GM23338 (cell line): ENCODE data around the gene CENPO. TPM values are rescaled to one million over a fixed set of nuclear protein-coding genes. Genes with fewer than 3 reads are reported as not detected.

ENCODE experiments used
- ATAC-seq: fragments of 200-7000 bp; cut with Tn5 transposase; 3 replicates; pipeline ENCODE4 v1.9.1; 2020
- DNase-seq: peaks from one replicate; pipeline ENCODE4 v3.0.0-alpha.2; 2015; ENCODE audit warnings: low spot score
- H2AFZ ChIP-seq: fragments of 200-600 bp; sonication (generic); 2 replicates; pipeline ENCODE4 v1.8.0; 2016; ENCODE audit warnings: antibody characterized with exemption, mild to moderate bottlenecking, moderate library complexity
- H3F3A ChIP-seq: fragments of 200-600 bp; sonication (generic); replicated peaks from 2 replicates; pipeline ENCODE4 v1.8.0; 2017; ENCODE audit warnings: antibody characterized with exemption, mixed run types, low read depth
- H3K27ac ChIP-seq: fragments of 200-600 bp; sonication (generic); 2 replicates; pipeline ENCODE4 v1.6.1; 2016; ENCODE audit warnings: low read depth
- H3K27me3 ChIP-seq: fragments of 200-600 bp; sonication (generic); 2 replicates; pipeline ENCODE4 v1.8.0; 2016; ENCODE audit warnings: mild to moderate bottlenecking, mixed run types, moderate library complexity; ENCODE audit not compliant: insufficient read depth
- H3K36me3 ChIP-seq: fragments of 200-600 bp; sonication (generic); 2 replicates; pipeline ENCODE4 v1.8.0; 2016; ENCODE audit warnings: mild to moderate bottlenecking; ENCODE audit not compliant: insufficient read depth
- H3K4me1 ChIP-seq: fragments of 200-600 bp; sonication (generic); 2 replicates; pipeline ENCODE4 v1.8.0; 2016; ENCODE audit warnings: mild to moderate bottlenecking, moderate library complexity; ENCODE audit not compliant: insufficient read depth
- H3K4me2 ChIP-seq: fragments of 200-600 bp; sonication (generic); 2 replicates; pipeline ENCODE4 v1.7.1; 2017; ENCODE audit warnings: mixed run types
- H3K4me3 ChIP-seq: fragments of 200-600 bp; sonication (generic); 2 replicates; pipeline ENCODE4 v1.6.1; 2016; ENCODE audit warnings: mixed run types
- H3K79me2 ChIP-seq: fragments of 200-600 bp; sonication (generic); replicated peaks from 2 replicates; pipeline ENCODE4 v1.8.0; 2017; ENCODE audit warnings: mild to moderate bottlenecking; ENCODE audit not compliant: insufficient read depth
- H3K9me2 ChIP-seq: fragments of 200-600 bp; sonication (generic); 2 replicates; pipeline ENCODE4 v1.8.0; 2017; ENCODE audit not compliant: insufficient read depth
- H4K20me1 ChIP-seq: fragments of 200-600 bp; sonication (generic); replicated peaks from 2 replicates; pipeline ENCODE4 v1.8.0; 2017; ENCODE audit warnings: mild to moderate bottlenecking; ENCODE audit not compliant: insufficient read depth
- H3K27ac Mint-ChIP-seq: 2 replicates; pipeline ENCODE4 v1.8.0; 2020; ENCODE audit warnings: inconsistent platforms, mild to moderate bottlenecking, moderate library complexity, mixed read lengths
- H3K27me3 Mint-ChIP-seq: 3 replicates; pipeline ENCODE4 v1.8.0; 2022; ENCODE audit warnings: low read depth, mild to moderate bottlenecking, moderate library complexity, mixed read lengths, inconsistent platforms; ENCODE audit not compliant: insufficient read depth, poor library complexity
- H3K36me3 Mint-ChIP-seq: 3 replicates; pipeline ENCODE4 v1.8.0; 2021; ENCODE audit warnings: low read depth, mild to moderate bottlenecking, inconsistent platforms, moderate library complexity, mixed read lengths
- H3K4me1 Mint-ChIP-seq: 3 replicates; pipeline ENCODE4 v1.8.0; 2020; ENCODE audit warnings: mild to moderate bottlenecking, inconsistent platforms, mixed read lengths
- H3K4me3 Mint-ChIP-seq: 3 replicates; pipeline ENCODE4 v1.8.0; 2021; ENCODE audit warnings: moderate library complexity, mild to moderate bottlenecking, inconsistent platforms, mixed read lengths
- H3K9me3 Mint-ChIP-seq: 3 replicates; pipeline ENCODE4 v1.8.0; 2020; ENCODE audit warnings: moderate library complexity, mild to moderate bottlenecking, inconsistent platforms, mixed read lengths
- CREB1 ChIP-seq: fragments of 250-450 bp; sonication (Bioruptor Pico); IDR thresholded peaks from 2 replicates; pipeline ENCODE4 v1.5.0; 2020; ENCODE audit warnings: low read depth, mild to moderate bottlenecking, moderate library complexity
- CTCF ChIP-seq, 2 experiments: fragments of 200-600 bp in 1 of 2; sonication (generic) in 1 of 2; conservative IDR thresholded peaks; 2 replicates each; pipeline versions ENCODE4 v1.5.1 to v1.6.1; 2016 to 2017; ENCODE audit warnings: antibody characterized with exemption in 2 of 2, low read depth in 2 of 2, mild to moderate bottlenecking in 2 of 2, moderate library complexity in 1 of 2
- ETS1 ChIP-seq: IDR thresholded peaks from 2 replicates; pipeline ENCODE4 v1.6.1; 2016; ENCODE audit warnings: antibody characterized with exemption
- EZH2phosphoT487 ChIP-seq: fragments of 200-600 bp; sonication (generic); IDR thresholded peaks from one replicate; pipeline ENCODE4 v1.8.1; 2018; ENCODE audit warnings: antibody characterized with exemption; ENCODE audit not compliant: unreplicated experiment
- NANOG ChIP-seq: IDR thresholded peaks from 2 replicates; pipeline ENCODE4 v1.6.1; 2016; ENCODE audit warnings: antibody characterized with exemption, borderline replicate concordance
- POLR2AphosphoS5 ChIP-seq: IDR thresholded peaks from 2 replicates; pipeline ENCODE4 v1.6.1; 2016; ENCODE audit warnings: antibody characterized with exemption, low read depth
- REST ChIP-seq: IDR thresholded peaks from one replicate; pipeline ENCODE4 v1.6.1; 2018; ENCODE audit warnings: antibody characterized with exemption; ENCODE audit not compliant: unreplicated experiment
- STAT1 ChIP-seq: IDR thresholded peaks from one replicate; pipeline ENCODE4 v1.6.1; 2016; ENCODE audit warnings: antibody characterized with exemption; ENCODE audit not compliant: unreplicated experiment
- ZNF114 ChIP-seq: fragments of 250-450 bp; sonication (Bioruptor Pico); IDR thresholded peaks from 2 replicates; pipeline ENCODE4 v1.5.0; 2020; ENCODE audit warnings: mild to moderate bottlenecking, moderate library complexity
- ZNF331 ChIP-seq: fragments of 250-450 bp; sonication (Bioruptor Pico); IDR thresholded peaks from 2 replicates; pipeline ENCODE4 v1.5.0; 2020; ENCODE audit warnings: low read depth, mild to moderate bottlenecking, moderate library complexity
- ZNF462 ChIP-seq: fragments of 250-450 bp; sonication (Bioruptor Pico); IDR thresholded peaks from 2 replicates; pipeline ENCODE4 v1.5.0; 2020; ENCODE audit warnings: mild to moderate bottlenecking, moderate library complexity
- polyA plus RNA-seq: library from polyadenylated mRNA; unstranded; fragments of >200 nt; fragmentation: Nextera tagmentation; extraction: Ambion mirVana; gene quantifications from 2 replicates; pipeline ENCODE4 v1.2.1, GENCODE V29; 2016
- total RNA-seq: library from RNA; depleted of rRNA; stranded (reverse); fragments of >200 nt; shearing (Covaris generic); gene quantifications from 2 replicates; pipeline ENCODE4 v1.2.3, GENCODE V29; 2014

Gene CENPO
- total and polyA plus RNA-seq, 2 experiments from 2014 or later: 27.0 to 44.7 TPM

- TF ChIP-seq CTCF (conservative IDR thresholded peaks at IDR 0.05; ENCODE audit: low read depth in 2 of 2) (no peak), POLR2AphosphoS5 (no peak), ETS1 (no peak), EZH2phosphoT487 (no peak), CREB1 (CRISPR knock-in tag) (no peak), STAT1 (no peak), NANOG (no peak), ZNF114 (CRISPR knock-in tag) (no peak)
These were observed 63.6 kb downstream of the CENPO start (continued) for GRCh38 chr2:24856791-24857211.

- DNase-seq (no peak), ATAC-seq (no peak)
- no peaks in the 10 kb centered on the region for H3K4me1 Mint-ChIP-seq
- Histone ChIP-seq H4K20me1 (0 out of 2 replicates have a peak, but pooled peaks cover 3% of the 10 kb centered on the region), H3K4me3 (no peak overlapping the region), H3K79me2 (no peaks in the 10 kb centered on the region), H3K27ac (no peak overlapping the region), H3K4me1 (no peaks in the 10 kb centered on the region), H2AFZ (no peak overlapping the region), H3K36me3 (no peaks in the 10 kb centered on the region), H3K27me3 (no peaks in the 10 kb centered on the region), H3K4me2 (no peak overlapping the region), H3F3A (no peaks in the 10 kb centered on the region), H3K9me2 (no peaks in the 10 kb centered on the region)
- H3K27me3 Mint-ChIP-seq: no peaks in the 10 kb centered on the region
- no peaks in the 10 kb centered on the region; the same call in 2 of the 3 replicates for H3K9me3 Mint-ChIP-seq
- no peaks in the 10 kb centered on the region; the same call in 1 of the 3 replicates for H3K36me3 Mint-ChIP-seq
- no peak overlapping the region for H3K4me3 Mint-ChIP-seq
- no peak overlapping the region; the same call in 1 of the 2 replicates for H3K27ac Mint-ChIP-seq
- no peak for TF ChIP-seq ZNF331 (CRISPR knock-in tag)
- no peak for TF ChIP-seq ZNF462 (CRISPR knock-in tag)
- no peak for TF ChIP-seq POLR2AphosphoS5
- no peak for TF ChIP-seq REST
- no peak for TF ChIP-seq ETS1
- no peak for TF ChIP-seq ZNF114 (CRISPR knock-in tag)
- TF ChIP-seq STAT1: no peak
These were observed 64.5 kb downstream of the CENPO start for GRCh38 chr2:24857746-24858145.
